ENCODE results near the gene TICRR.
"Not testable (repeated sequence)": the region's sequence is repeated elsewhere in the genome, so short reads cannot be mapped to it uniquely, and the experiment has no call there.

TICRR gene

GRCh38 chr15:89575146-89575655 is at the start of gene TICRR:
TICRR (plus strand) TSS chr15:89575469; CDS start chr15:89575587, 118 bp downstream.
- peak; percentile 93 for DNase-seq

GRCh38 chr15:89526181-89526580 is 49.1 kb upstream of the TICRR start:
- DNase-seq = no peak

- no peak for DNase-seq
Measured at GRCh38 chr15:89526601-89527441, 48.4 kb upstream of the TICRR start.

GRCh38 chr15:89528757-89529352 is 46.4 kb upstream of the TICRR start:
- no peak for DNase-seq

- no peak for DNase-seq
Measured at GRCh38 chr15:89530976-89531375, 44.3 kb upstream of the TICRR start.

GRCh38 chr15:89531796-89532537 is 43.3 kb upstream of the TICRR start:
- no peak for DNase-seq

GRCh38 chr15:89533861-89534544 is 41.3 kb upstream of the TICRR start:
- DNase-seq = no peak

GRCh38 chr15:89539027-89539426 is 36.2 kb upstream of the TICRR start:
- no peak for DNase-seq

- DNase-seq = no peak
Measured at GRCh38 chr15:89542369-89542768, 32.9 kb upstream of the TICRR start.

- no peak for DNase-seq
Measured at GRCh38 chr15:89543389-89543788, 31.9 kb upstream of the TICRR start.

- not testable (repeated sequence) for DNase-seq
Measured at GRCh38 chr15:89549138-89549537, 26.1 kb upstream of the TICRR start.

- DNase-seq = no peak
Measured at GRCh38 chr15:89550427-89550826, 24.8 kb upstream of the TICRR start.

GRCh38 chr15:89551550-89551949 is 23.7 kb upstream of the TICRR start:
- DNase-seq = no peak

- no peak for DNase-seq
Measured at GRCh38 chr15:89553632-89554031, 21.6 kb upstream of the TICRR start.

GRCh38 chr15:89554247-89554646 is 21.0 kb upstream of the TICRR start:
- no peak for DNase-seq

- no peak for DNase-seq
Measured at GRCh38 chr15:89555768-89556167, 19.5 kb upstream of the TICRR start.

- peak; percentile 28 for DNase-seq
Measured at GRCh38 chr15:89556413-89557262, 18.6 kb upstream of the TICRR start.

- no peak for DNase-seq
Measured at GRCh38 chr15:89559769-89560264, 15.5 kb upstream of the TICRR start.

GRCh38 chr15:89566181-89566580 is 9.1 kb upstream of the TICRR start:
- DNase-seq = no peak

GRCh38 chr15:89566621-89567294 is 8.5 kb upstream of the TICRR start:
- no peak for DNase-seq

GRCh38 chr15:89569090-89569745 is 6.1 kb upstream of the TICRR start:
- no peak for DNase-seq

All from activated naive CD4-positive, alpha-beta T cell treated with anti-CD3 and anti-CD28 coated beads, Interleukin-2, amount 50 U/mL, for 16 hours (primary cell).